GM18507 (cell line): ENCODE data around the gene CYP8B1.

Source experiments
- DNase-seq: peaks from one replicate; pipeline ENCODE4 v3.0.0; 2011; ENCODE audit warnings: low read depth; ENCODE audit not compliant: insufficient read length; ENCODE audit errors: extremely low spot score
- FAIRE-seq: peaks from 2 replicates; lab custom pipeline; 2011; peaks lifted over from hg19 to GRCh38; lab: Jason Lieb, UNC

The CYP8B1 gene

DNA sequence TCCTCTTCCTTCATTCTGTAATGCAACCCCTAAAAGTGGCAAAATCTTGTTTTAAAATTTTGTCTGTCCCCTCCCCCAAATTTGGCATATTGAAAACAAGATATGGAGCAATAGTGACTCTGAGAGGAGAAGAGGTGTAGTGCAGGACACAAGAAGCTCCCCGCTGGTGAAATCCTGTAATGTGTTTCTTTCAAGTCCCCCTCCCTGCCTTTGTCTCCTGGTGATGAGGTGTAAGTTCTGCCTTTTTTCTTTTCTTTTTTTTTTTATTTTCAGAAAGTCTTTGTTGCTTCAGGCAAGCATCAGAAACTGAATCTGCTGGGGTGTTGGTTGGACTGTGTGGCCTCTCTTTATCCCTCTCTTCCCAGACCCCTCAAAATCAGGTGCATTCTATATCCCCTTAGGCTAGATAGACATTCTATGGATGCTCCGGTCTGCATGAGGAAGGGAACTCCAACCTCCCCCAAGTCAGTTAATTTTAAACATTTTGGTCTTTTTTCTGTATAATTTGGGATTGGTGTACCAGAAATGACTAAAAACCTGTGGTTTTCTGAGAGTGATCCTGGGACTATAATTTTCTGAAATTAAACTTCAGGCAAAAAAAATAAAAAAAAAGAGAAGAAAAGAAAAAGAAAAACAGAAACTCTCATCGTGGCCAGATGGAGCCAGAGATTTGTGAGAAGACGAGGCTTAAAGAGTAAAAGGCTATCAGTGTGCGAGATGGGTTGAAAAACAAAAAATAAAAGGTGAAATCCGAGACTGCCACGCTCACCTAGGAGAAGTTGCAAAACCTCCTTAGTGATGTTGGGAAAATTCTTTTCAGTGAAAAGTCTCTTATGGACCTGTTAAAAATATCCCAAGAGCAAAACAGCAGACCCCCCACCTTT, 45.0 kb downstream of the CYP8B1 start:
- FAIRE-seq (no peak), DNase-seq (no peak)

GRCh38 chr3:42829628-42830436, 45.8 kb downstream of the CYP8B1 start:
- FAIRE-seq: no peak

DNA sequence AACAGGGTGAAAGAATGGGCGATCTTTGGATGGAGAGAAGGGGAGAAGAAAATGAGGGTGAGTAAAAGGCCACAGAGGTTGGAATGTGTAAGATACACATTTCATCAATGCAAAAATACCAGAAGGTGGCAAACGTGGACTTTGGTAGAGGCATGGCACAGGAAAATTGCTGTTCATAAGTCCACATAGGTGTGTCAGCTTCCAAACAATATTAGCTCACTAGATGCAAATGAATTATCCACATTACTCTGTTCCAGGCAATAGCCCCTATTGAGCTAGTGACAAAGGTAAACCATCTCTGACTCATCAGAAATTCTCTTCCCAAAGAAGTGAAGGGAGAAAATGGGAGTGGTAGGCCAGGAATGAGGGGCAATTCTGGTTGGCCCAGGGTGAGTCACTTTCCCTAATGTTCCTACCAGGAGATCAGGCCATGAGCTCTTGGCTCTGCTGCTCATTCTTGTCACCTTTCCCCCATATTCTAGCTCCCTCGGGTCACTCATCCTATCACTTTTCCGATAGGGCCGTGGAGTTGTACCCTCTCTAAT, 46.5 kb downstream of the CYP8B1 start:
- no peak for DNase-seq
- FAIRE-seq: no peak

More at GRCh38 chr3:42829628-42830436, 45.8 kb downstream of the CYP8B1 start:
- no peak for DNase-seq

DNA sequence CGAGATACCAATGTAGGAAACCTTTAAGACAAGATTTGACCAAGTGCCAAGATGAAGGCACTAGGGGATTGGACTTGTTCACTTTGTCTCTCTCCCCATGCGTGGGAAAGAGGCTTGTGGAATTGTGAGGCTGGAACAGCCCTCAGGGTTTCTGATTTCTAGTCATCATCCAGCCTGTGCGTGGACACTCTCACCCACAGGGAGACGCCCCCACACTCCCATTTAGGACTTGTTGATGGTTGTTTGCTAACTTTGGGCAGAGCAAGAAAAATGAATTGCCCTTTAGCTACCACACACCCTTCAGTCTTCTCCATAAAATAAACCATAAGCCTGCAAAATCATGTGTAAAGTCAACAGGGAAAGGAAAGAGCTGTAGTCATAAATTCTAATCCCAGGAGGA, 48.0 kb downstream of the CYP8B1 start:
- FAIRE-seq (no peak), DNase-seq (no peak)

DNA sequence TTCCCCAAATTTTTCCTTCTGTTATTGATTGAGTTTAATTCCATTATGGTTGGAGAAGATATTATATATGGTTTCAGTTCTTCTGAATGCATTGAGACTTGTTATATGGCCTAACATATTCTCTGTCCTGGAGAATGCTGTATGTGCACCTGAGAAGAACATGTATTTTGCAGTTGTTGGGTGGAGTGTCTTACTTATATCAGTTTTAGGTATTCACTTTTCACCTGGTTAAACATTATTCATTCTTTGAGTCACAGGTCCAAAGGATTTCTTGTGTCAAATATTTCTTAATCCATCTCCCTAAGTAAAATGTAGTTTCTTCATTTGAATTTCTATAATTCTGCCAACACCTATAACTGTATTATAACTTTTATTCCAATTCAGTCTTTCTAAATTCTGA, 48.7 kb downstream of the CYP8B1 start:
- DNase-seq (no peak), FAIRE-seq (no peak)

DNA sequence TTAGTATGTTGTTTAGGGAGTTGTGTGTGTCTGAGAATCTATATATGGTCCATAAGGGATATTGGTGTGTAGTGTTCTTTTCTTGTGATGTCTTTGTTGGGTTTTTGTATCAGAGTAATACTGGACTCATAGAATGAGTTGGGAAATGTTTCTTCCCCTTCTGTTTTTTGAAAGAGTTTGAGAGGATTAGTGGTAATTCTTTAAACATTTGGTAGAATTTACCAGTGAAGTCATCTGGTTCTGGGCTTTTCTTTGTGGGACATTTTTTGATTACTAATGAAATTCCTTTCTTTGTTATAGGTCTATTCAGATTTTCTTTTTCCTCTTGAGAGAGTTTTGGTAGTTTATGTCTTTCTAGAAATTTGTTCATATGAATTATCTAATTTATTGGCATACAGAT, 49.5 kb downstream of the CYP8B1 start:
- FAIRE-seq: no peak

GRCh38 chr3:42823351-42823750, 52.3 kb downstream of the CYP8B1 start:
- FAIRE-seq (no peak), DNase-seq (no peak)

More for the DNA sequence above, 49.5 kb downstream of the CYP8B1 start:
- no peak for DNase-seq

DNA sequence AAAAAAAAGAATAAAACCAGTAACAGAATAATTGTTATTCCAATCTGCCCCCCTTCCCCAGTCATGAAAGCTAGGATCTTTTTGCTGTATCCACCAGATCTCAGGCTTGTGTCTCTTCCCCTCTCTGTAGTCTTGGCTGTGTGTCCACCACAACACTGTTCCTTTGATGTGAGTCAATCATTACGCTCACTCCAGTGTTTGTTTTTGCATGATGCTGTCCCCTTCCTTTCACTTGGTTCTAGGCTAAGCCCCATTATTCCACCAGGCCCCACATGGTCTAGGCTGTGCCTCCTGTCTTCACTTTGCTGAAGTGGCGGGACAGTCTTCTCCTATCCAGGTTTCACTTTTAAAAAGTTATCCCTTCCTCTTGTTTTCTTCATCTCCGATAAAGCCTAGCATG, 52.9 kb downstream of the CYP8B1 start:
- no peak for FAIRE-seq

More for the DNA sequence above, 52.9 kb downstream of the CYP8B1 start:
- no peak for DNase-seq
